Left colon (tissue), 2 donors: ENCODE results near the gene MROH9. TPM values are rescaled to one million over a fixed set of nuclear protein-coding genes. Genes with fewer than 3 reads are reported as not detected.
A peak's percentile ranks its signal among the peaks of the same experiment; 100 is the strongest.
"Not testable (repeated sequence)": the region's sequence is repeated elsewhere in the genome, so short reads cannot be mapped to it uniquely, and the experiment has no call there.

ENCODE experiments used
- ATAC-seq: fragments of 200-7000 bp; cut with Tn5 transposase; one replicate; pipeline ENCODE4 v1.9.1; 2020; ENCODE audit warnings: mild to moderate bottlenecking, moderate library complexity
- DNase-seq, 2 donors: peaks; one replicate each; pipeline ENCODE4 v3.0.0-alpha.2; 2020
- intact Hi-C, 2 donors: fragments of 100-400 bp; cut with DNase I in 1 of 2; cut with micrococcal nuclease in 1 of 2; formaldehyde crosslinking; loops; one replicate each; pipeline versions ENCODE4 v1.11.2 to v1.14.0; 2022; cut with DNase I, micrococcal nuclease
- long read RNA-seq: library from polyadenylated mRNA; unstranded; transcript quantifications from one replicate; pipeline ENCODE4 v2.0.0, GENCODE V29; 2021
- total RNA-seq, 2 donors: library from RNA; stranded (reverse); fragmentation: NEBNext Ultra II Directional; extraction: Animal tissue kit (Norgen Biotek cat#: 25700); gene quantifications; one replicate each; pipeline ENCODE4 v1.2.1, GENCODE V29; 2021
- donor health status: DM: no; HTN: no; CAD: no.
- donor health status: DM: yes; HTN: yes; CAD: no.

The MROH9 gene, protein sequence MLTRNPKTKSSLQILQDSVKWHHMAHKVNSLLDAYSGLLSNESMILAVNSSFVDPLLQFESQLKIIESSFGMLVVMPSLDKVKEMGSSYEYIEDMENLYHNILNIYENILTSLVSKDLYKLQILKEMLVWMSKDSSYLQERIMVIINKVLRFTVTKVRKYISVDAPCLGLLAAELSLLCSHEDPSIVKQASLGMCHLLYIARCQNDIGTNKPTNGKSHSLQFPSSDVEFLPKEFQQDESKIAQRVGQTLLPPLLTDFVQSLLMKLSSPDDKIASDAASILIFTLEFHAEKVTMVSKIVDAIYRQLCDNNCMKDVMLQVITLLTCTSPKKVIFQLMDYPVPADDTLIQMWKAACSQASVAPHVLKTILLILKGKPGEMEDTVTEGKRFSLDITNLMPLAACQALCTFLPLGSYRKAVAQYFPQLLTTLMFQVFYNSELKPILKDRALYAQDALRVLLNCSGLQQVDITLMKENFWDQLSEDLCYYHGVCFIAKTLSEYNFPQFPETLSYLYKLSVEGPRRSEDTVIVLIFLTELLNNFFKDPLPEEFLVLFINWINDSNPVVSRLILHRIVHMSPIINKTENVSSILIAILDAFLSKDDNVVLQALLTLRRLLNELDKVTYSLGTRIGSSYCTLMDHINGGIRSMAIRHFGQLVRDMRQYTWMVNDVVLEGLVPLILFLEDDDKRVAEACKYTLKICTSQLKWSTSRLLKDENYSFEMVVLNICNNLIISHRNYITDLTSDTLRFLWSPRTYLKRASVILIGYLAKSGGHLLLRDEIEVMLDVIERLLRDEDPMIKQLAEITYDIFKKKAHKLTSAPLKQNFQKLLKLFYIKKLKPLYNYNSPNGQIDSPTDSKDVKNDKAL
- total RNA-seq = not detected
- long read RNA-seq = 0 reads

DNA sequence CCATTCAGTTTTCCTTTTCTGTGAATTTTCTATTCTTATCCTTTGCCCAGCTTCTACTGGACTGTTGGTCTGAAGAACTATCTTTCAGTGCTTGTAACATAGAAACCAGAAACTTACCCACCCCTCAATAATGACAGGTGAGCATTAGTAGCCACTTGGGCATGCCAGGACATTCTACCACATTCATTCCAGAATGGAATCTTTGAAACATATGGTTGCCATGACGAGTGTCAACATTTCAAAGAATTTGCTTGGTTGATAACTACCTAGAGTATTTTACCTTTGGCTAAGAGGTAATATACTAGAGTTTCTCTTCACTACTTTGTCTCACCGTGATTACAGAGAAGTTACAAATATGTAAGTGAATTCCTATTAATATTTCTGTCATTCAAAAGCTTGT lies at the start of gene MROH9:
MROH9 (plus strand) TSS at position 304 of the 400 bp plus-strand sequence. CDS start 10,023 bp downstream, outside the sequence.
- ATAC-seq (no peak), DNase-seq (no peak)
- intact Hi-C loops = no loop called here

DNA sequence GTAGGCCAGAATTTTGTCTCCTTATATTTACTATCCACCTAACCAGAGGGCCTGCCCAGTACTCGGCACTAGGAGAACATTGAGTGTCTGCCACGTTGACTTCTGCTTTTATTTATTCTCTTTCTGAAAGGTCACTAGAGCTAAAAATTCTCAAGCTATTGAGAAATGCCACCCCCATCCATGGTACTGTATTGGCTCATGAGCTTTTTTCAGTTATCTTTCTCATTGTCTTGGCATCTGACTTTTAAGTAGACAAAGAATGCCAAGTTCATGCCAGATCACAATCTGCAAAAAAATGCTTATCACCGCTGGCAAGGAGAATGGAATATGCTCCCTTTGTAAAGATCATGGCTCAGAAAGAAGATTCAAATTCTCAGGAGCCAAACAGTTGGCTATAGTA lies 49.8 kb upstream of the MROH9 start:
- no peak for ATAC-seq
- no peak for DNase-seq
- intact Hi-C loops = loop anchor here in 1 of 2 donors (10.0 kb wide), 1 partner anchor 961 kb away; no protein-coding TSS in a partner anchor

DNA sequence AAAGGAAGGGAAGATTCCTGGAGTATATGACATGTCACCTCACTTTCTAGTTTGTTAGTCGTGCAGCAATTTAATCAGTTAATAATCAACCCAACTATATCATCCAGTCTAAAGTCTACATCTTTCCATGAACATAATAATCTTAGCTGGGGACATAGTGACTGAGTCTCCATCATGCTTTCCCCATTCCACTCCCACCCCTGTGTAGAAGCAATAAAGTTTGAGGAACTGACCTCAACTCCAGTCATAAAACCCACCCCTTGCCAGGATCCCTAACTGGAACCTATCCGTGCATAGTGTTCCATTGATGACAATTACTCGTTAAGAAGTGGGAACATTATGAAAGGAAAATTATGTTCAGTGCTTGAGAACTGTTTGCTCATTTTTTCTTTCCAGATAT lies 48.9 kb upstream of the MROH9 start:
- intact Hi-C loops = loop anchor here in 1 of 2 donors (10.0 kb wide), 1 partner anchor 962 kb away; no protein-coding TSS in a partner anchor
- ATAC-seq (peak; percentile 94), DNase-seq (peak; percentile 22 to 76)

DNA sequence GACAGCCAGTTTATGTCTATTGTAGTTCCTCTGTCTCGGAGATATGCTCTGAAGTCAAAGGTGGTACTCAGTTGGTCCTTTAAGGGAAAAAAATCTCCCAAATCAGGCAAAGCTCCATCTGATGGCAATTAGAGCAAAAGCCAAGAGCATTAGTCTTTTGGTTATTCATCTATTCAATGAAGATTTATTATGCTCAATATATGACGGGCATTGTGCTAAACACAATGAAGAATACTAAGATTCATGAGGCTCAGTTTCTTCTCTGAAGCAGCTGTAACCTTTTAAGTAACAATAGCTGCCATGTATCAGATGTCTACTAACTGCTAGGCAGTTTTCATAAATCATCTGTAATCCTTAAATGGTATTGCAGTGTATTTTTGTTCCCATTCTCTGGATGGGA lies 47.6 kb upstream of the MROH9 start:
- intact Hi-C loops = loop anchor here in 1 of 2 donors (10.0 kb wide), 1 partner anchor 963 kb away; no protein-coding TSS in a partner anchor
- ATAC-seq (no peak), DNase-seq (no peak)

DNA sequence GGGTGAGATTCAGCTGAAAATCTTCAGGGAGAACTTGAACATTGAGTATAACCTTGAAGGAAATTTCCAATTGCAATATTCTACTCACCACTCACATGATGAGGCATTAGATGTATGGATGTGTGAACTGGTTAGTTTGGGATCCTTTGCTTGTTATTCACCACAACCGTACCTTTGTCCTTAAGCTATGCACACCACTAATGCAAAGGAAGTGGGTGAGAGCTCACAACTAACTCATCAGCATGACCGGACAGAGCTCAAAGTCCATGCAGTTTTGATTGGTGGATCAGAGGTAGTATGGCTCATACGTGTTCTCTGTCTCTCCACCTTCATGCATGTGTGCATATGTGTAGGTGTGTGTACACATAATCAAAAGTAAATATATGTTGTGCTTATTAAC lies 43.5 kb upstream of the MROH9 start:
- DNase-seq (peak in 1 of 2 donors; percentile 30), ATAC-seq (peak; percentile 98)
- intact Hi-C loops = no loop called here

DNA sequence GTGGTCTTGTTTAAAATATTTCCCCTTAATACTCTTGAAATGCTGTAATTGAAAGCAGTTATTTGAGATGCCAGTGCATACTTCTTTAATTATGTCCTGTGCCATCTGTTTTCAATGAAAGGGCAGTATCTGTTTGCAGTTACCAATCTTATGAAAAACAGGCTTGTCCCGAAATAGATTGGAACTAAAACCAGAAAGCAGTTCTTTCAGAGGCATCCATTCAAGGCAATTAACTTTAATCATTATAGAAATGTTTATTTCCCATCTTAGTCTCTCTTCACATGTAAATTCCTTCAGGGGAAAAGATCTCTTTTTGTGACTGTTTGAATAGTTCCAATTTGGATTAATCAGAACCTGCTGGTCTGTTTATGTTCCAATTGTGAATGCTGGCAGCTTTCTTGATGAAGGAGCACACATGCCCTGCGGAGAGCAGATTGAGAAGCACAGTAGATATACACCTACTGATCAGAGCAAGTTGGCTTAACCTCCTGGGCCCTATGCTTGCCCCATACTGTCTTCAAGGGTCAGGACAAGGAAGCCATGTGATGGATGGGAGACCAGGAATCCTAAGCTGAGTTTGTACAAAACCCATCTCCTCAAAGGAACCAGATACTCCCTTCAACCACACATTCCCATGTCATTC lies 41.6 kb upstream of the MROH9 start:
- ATAC-seq (no peak), DNase-seq (no peak)
- intact Hi-C loops = no loop called here

DNA sequence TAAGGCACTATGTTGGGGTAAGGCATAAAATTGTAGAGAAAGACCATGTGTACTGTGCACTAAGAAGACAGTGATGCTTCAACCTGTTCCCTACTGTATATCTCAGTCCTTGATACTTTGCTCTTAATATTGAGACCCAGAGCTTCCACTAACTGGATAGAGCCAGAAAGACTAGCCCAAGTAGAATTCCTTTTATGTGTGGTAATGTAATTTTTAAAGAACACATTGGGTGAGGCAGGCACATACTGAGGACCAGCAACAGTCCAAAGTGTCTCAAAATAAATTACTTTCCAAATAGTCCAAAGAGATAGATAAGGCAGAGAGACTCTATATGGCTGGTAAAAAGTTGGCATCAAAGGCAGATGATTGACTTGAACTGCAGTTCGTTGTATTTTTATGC lies 31.4 kb upstream of the MROH9 start:
- DNase-seq (no peak), ATAC-seq (no peak)
- intact Hi-C loops = no loop called here

DNA sequence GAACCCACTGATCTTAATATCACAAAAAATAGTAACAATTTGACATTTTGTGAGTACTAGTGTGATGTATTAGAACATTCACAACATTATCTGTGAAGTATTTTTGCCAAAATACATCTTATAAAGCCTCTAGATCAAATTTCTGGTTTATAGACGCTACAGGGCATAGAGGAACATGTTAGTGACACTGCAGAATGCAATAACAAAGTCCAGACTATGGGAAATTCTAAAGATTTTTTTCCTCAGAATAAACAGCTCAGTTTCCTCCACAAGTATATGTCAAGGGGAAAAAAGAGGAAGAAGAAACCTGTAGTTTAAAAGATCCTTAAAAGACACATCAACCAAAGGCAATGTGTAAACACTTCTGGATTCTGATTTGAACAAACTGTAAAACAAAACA lies 26.4 kb upstream of the MROH9 start:
- intact Hi-C loops = no loop called here
- ATAC-seq (no peak), DNase-seq (no peak)

DNA sequence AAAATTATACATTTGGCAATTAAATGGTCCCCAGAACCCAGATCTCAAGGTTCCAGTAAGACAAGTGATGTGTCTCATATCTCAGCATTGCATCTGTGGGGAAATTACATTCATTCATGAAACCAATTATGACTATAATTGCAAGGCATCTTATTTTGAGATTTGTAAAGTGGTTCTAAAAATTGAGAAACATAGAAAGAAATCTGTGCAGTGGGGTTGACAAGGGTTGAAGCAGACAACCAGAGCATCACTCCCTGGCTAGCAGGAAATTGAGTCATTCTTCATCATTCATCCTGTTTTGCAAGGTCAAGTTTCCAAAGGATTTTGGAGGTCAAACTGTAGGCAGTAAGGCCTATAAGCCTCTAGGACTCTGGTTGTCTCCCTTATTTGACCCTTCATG lies 25.1 kb upstream of the MROH9 start:
- ATAC-seq (no peak), DNase-seq (no peak)
- intact Hi-C loops = no loop called here

DNA sequence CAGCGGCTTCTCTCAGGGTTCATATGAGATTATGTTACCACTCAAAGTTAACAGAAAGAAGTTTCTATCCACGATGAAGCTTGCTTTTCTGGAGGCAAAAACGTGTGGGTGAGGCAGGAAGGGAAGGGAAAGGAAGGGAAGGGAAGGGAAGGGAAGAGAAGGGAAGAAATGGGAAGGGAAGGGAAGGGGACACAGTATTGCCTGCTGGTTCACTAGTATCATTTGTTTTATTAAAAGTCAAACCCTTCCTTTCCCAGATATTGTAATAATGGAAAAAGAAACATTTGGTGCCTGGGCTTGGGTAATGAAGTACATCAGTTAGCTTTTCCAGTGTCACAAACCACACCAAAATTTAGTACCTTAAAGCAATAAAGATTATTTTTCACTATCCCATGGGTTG lies 18.0 kb upstream of the MROH9 start:
- intact Hi-C loops = no loop called here
- ATAC-seq = no peak
- DNase-seq = no peak

DNA sequence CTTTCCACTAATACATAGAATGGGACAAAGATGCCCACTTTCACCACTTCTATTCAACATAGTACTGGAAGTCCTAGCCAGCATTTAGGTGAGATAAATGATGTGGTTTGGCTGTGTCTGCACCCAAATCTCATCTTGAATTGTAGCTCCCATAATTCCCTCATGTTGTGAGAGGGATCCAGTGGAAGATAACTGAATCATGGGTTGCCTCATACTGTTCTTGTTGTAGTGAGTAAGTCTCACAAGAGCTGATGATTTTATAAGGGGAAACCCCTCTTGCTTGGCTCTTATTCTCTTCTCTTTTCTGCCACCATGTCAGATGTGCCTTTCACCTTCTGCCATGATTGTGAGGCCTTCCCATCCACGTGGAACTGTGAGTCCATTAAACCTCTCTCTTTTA lies 10.7 kb upstream of the MROH9 start:
- ATAC-seq, DNase-seq: not testable (repeated sequence)
- intact Hi-C loops = loop anchor here in 1 of 2 donors (10.0 kb wide), 1 partner anchor 240 kb away; no protein-coding TSS in a partner anchor

DNA sequence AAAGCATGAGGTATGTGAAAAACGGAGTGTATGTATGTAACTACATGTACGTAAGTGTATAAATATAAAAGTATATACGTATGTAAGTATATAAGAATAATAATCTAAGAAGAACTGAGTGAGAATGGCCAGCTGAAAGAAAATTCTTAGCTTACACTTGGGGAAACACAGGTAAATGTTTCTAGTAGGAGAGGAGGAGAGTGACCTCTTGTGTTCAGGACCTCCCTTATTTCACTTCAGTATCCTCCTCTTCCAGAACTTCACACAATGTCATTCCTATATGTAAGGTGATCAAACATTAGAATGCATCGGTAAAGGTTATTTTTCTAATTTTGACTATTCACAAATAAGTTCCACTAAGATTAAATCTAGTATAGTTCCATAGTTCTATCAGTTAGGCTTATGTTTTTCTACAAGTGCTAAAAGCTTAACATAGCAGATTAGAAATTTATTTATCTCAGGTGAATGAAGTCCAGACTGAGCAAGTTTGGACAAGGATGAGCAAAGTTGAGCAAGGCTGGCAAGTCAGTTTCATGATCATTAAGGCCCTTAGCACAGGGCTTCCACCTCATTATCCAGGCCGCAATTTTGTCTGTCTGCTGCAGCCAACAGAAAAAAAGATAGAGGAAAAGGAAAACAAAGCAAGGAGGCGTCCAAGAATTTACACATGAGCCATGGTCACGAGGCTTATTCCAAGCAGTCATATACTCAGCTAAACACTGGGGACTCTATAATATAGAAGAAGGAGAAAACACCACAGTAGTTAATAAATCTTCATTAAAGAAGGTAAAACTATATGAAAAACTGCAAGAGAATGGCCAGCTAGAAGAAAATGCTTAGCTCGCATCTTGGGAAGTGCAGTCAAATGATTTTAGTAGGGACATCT lies 7.1 kb upstream of the MROH9 start:
- no peak for DNase-seq
- peak; percentile 89 for ATAC-seq
- intact Hi-C loops = loop anchor here in 1 of 2 donors (10.0 kb wide), 1 partner anchor 243 kb away; no protein-coding TSS in a partner anchor

DNA sequence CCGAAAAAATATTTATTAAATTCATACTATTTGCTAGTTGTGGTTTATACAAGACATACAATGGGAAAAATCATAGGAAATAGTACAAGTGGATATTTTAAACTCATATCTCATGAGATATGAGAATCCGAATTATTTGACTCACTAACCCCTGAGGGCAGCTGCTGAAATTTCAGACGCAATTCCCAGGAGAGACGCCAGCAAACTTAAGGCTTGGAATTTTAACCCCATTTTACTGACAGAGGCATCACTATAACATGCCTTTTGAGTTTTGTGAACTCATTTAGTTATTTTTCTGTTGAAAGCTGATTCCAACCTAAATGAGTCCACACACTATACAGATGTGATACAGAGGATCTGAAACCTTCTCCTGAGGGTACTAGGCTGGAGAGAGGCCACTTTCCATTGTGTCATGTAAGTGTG lies 5.9 kb upstream of the MROH9 start:
- peak; percentile 18 for ATAC-seq

DNA sequence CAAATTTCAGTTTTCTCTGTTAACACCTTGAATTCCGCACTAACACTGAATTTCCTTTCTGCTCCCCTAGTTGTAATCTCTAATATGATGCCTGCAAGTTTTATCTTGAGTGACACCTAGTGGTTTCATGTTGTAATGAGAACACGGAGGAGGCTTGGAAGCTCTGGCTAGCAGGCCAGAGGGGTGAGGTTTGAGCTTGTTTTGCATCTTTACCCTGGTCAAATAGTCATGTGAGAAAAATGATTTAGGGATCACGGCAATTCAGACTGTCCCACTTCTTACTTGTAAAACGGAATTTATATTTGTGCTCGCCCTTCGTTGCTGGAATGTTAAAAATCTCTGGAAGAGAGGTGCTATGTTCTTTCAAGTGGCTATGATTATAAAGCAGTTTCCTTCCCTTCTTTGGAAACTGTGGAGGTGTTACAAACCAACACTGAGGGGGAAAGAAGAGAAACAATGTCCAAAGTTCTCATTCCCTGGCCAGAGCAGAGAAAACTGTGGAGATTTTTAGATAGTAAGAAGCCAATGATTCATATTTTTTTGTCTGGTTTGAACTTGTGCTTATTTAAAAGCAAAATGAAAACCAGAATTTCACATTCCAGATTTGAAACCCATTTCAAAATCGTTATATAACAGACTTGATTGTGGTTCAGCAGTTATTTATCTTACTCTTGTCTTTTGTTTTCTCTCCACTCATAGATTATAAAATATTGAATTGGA lies 5.3 kb upstream of the MROH9 start:
- intact Hi-C loops = loop anchor here in 1 of 2 donors (10.0 kb wide), 1 partner anchor 245 kb away; no protein-coding TSS in a partner anchor
- ATAC-seq = peak; percentile 86
- DNase-seq = no peak

More for the DNA sequence above, 5.9 kb upstream of the MROH9 start:
- DNase-seq = no peak
- intact Hi-C loops = loop anchor here in 1 of 2 donors (10.0 kb wide), 1 partner anchor 245 kb away; no protein-coding TSS in a partner anchor

DNA sequence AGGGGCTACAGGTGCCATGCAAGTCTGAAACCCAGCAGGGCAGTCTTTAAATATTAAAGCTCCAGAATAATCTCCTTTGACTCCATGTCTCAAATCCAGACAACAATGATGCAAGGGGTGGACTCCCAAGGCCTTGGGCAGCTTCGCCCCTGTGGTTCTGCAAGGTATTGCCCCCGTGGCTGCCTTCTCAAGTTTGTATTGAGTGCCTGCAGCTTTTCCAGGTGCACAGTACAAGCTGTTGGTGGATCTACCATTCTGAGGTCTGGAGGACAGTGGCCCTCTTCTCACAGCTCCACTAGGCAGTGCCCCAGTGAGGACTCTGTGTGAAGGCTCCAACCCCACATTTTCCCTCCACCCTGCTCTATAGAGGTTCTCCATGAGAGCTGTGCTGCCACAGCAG lies 3.7 kb upstream of the MROH9 start:
- ATAC-seq = no peak
- DNase-seq = no peak
- intact Hi-C loops = no loop called here

DNA sequence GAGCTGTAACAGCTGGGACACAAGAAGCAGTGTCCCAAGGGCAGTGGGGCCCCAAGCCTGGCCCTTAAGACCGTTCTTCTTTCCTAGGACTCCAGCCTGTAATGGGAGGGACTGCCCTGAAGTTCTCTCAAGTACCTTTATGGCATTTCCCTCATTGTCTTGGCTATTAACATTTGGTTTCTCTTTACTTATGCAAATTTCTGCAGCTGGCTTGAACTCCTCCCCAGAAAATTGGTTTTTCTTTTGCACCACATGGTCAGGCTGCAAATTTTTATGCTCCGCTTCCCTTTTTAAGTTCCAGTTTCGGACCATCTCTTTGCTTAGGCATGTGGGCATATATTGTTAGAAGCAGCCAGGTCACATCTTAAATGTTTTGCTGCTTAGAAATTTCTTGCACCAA lies 3.1 kb upstream of the MROH9 start:
- ATAC-seq (no peak), DNase-seq (no peak)
- intact Hi-C loops = no loop called here

DNA sequence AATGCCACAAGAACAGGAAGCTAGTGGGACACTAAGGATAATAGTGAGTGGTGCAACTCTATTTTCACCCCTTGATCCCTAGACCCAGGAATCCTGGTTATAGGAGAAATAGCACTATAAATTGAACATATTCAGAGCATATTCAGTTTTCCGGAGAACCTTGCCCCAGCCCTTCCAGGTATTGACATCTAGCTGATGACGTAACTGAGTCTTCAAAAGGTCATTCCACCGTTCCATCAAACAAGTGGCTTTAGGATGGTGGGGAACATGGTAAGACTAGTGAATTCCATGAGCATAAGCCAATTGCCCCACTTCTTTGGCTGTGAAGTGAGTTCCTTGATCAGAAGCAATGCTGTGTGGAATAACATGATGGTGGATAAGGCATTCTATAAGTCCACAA lies 2.9 kb downstream of the MROH9 start:
- ATAC-seq = no peak

More for the DNA sequence above, 2.9 kb downstream of the MROH9 start:
- intact Hi-C loops = no loop called here
- no peak for DNase-seq
